LNCAP (cell line): ENCODE data around the gene ZBTB40.

Source experiments
- TF ChIP-seq, protein P1 (sequence below): fragments of 450-650 bp; IDR thresholded peaks from 2 replicates; pipeline ENCODE4 v1.5.1; 2017; ENCODE audit warnings: mild to moderate bottlenecking

ZBTB40 gene

DNA sequence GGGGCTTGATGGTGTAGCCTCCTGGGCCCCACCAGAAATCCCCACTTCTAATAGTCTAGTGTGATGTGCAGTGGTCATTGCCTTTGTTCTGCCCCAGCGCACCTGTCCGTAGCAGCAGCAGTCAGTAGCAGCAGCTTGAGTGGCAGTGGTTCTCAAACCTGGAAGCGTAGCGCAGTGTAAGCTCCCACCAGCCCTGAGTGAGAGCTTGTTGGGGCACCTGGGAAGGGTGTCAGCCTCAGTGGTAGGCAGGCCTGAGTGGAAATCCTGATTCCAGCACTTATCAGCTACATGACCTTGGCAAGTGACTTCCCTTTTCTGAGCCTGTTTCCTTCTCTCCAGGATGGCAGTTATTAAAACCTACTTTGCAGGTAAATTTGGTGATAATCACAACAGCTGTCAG is 70.0 kb downstream of the ZBTB40 start:
- TF ChIP-seq, protein P1, sequence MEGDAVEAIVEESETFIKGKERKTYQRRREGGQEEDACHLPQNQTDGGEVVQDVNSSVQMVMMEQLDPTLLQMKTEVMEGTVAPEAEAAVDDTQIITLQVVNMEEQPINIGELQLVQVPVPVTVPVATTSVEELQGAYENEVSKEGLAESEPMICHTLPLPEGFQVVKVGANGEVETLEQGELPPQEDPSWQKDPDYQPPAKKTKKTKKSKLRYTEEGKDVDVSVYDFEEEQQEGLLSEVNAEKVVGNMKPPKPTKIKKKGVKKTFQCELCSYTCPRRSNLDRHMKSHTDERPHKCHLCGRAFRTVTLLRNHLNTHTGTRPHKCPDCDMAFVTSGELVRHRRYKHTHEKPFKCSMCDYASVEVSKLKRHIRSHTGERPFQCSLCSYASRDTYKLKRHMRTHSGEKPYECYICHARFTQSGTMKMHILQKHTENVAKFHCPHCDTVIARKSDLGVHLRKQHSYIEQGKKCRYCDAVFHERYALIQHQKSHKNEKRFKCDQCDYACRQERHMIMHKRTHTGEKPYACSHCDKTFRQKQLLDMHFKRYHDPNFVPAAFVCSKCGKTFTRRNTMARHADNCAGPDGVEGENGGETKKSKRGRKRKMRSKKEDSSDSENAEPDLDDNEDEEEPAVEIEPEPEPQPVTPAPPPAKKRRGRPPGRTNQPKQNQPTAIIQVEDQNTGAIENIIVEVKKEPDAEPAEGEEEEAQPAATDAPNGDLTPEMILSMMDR, result no peak

DNA sequence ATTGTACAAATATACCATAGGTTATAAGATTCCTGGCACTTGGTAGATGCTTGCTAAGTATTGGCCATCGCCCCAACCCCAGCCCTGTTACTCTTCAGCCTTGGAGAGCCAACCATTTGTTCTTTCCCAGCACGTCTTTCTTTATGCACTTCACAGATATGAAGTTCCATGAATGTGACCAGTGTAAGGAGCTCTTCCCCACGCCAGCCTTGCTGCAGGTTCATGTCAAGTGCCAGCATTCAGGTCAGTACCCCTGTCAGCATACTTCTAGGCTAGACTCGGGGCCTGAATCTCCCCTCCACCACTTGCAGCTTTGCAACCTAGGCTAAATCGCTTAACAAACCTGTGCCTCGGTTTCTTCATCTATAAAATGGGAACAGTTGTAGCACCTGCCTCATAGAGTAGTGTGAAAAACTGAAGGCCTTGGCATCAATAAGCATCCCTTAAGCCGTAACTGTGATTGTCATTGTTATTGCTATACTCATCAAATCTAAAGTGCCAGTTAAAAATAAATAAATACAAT is 70.6 kb downstream of the ZBTB40 start:
- TF ChIP-seq, protein P1, result no peak

DNA sequence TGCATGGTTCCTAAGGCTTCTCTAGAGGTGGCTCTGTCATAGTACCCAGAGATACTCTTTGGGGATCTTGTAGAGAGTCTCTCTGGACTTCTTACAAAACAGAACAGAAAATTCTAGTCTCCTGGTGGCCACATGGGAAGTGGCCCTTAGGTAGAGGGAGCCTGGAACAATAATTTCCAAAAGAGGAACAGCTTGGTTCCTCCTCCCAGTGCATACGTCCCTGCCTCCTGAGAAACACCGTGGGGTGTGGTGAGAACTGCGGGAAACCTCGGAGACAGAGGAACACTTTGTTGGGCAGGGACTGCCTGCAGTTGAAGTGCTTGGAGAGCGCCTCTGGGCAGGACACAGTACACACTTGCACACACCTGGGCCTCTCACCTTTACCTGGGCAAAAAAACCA is 72.8 kb downstream of the ZBTB40 start:
- TF ChIP-seq, protein P1, result no peak

DNA sequence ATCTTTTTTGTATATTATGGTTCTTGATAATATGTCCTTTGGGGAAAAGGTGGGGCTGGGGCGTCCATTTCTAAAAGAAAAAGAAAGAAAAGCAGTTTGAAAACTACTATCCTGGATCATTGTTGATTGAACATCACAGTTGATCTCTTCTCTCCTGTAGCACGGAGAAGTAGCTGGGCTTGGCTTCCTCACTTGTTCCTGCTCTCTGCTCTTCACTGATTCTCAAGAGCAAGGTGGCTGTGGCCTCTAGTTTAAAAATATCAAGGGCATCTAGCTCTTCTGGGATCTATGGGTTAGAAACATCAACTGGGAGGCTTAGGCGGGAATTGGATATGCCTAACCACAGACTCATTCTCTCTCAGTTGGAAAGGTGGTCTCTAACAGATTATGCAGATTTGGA is 73.6 kb downstream of the ZBTB40 start:
- TF ChIP-seq, protein P1, result no peak

DNA sequence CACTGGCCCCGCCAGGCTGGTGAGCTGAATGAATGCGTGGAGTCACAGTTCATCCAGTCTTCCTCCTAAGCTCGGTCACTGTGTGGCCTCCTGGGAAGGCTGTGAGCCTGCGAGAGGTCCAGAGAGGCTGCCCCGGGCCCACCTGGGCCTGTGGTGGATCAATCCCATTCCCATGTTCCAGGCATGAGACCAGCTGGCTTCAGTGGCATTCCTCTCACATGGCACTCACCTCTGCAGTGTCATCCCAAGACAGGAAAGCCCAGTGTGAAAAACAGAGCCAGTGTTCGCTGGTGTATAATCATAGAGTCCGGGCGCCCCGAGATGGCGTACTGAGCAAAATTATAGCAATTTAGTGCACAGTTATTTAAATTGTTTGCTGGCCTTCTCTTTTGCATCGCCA is 74.0 kb downstream of the ZBTB40 start:
- TF ChIP-seq, protein P1, result no peak

DNA sequence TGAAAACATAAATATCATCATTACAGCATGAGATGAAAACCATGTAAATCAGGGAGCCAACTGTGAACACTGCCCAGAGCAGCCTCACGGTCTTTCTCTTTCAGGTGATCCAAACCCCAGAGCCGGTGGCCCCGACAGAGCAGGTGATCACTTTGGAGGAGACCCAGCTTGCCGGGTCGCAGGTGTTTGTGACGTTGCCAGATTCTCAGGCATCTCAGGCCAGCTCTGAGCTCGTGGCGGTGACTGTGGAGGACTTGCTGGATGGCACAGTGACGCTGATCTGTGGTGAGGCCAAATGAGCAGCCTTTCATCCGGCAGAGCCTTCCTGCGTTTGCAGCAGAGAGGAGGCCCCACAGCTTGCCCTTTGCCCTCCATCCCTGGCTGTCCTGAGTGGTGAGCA is 74.4 kb downstream of the ZBTB40 start:
- TF ChIP-seq, protein P1, result no peak

DNA sequence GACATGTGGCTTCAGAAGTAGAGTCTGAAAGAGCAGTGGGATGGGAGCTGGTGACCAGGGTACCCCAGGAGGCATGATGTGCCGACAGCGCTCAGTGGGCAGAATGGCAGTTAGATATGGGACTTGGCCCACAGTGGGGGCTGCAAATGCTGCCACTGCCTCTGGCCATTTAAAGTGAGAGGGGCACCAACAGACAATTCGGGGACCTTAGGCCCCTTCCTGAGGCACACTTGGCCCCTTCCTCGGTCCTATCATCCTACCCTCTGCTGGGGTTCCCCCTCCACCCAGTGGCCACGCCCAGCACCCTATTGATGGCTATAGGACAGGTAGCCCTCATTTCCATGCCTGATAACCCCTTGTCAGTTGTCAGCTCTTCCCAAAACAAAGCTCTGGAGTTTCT is 75.0 kb downstream of the ZBTB40 start:
- TF ChIP-seq, protein P1, result no peak

DNA sequence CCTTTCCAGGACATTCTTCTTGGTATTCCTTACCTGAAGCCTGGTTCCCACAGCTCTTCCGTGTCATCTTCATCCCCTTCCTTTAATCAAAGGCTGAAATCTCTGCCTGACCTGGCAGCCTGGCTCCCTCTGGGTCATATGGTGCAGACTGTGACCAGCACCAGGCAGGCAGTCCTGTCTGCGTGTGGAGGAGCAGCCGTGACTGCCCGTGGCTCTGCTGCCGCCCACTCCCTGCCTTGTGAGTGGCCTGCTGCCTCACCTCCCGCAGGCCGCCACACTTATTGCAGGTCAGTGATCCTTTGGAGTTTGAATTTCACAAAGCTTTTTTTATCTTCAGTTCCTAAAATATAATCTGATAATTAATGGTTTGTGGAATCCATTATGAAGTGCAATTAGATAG is 75.5 kb downstream of the ZBTB40 start:
- TF ChIP-seq, protein P1, result no peak
